Hematopoietic multipotent progenitor cell (in vitro differentiated cells): ENCODE measurements around the gene CYTIP. TPM values are rescaled to one million over a fixed set of nuclear protein-coding genes. Genes with fewer than 3 reads are reported as not detected.
"Not testable (repeated sequence)": the region's sequence is repeated elsewhere in the genome, so short reads cannot be mapped to it uniquely, and the experiment has no call there.

ENCODE experiments used
- DNase-seq, 3 donors: peaks; one replicate each; pipeline ENCODE4 v3.0.0-alpha.2; 2011 to 2015; ENCODE audit warnings: low read depth in 2 of 3, low spot score in 2 of 3
- total RNA-seq: library from RNA; depleted of rRNA; stranded (reverse); fragments of >200 nt; gene quantifications from one replicate; pipeline ENCODE4 v1.2.3, GENCODE V29; 2012

Gene CYTIP
- total RNA-seq, 1 donor: 45.5 TPM

DNA sequence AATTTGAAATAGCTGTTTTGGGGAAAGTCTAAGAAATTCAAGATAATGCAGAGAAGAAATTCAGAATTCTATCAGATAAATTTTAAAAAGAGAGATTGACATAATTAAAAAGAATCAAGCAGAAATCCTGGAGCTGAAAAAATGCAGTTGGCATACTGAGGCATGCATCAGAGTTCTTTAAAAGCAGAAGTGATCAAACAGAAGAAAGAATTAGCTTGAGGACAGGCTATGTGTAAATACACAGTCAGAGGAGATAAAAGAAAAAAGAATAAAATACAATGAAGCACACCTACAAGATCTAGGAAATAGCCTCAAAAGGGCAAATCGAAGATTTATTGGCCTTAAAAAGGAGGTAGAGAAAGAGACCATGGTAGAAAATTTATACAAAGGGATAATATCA, 57.1 kb downstream of the CYTIP start:
- no peak for DNase-seq

DNA sequence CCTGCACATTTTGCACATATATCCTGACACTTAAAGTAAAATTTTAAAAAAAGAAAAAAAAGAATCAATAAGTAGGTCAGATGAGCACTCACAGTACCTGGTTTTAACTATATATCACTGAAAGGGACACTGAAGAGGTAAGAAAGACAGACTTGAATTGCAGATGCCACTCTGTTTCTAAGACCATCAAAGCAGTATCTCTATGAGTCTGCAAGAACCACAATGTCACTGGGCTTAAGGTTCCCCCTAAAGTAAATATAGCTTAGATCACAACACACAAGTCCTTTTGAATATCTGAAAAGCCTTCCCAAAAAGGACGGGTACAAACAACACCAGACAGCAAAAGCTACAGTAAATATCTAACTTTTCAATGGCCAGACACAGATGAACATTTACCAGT, 57.6 kb downstream of the CYTIP start:
- DNase-seq: no peak

GRCh38 chr2:157377861-157378260, 66.0 kb downstream of the CYTIP start:
- no peak for DNase-seq

- DNase-seq: no peak
These were observed 67.8 kb downstream of the CYTIP start for GRCh38 chr2:157376041-157376440.

- DNase-seq: no peak
These were observed 68.5 kb downstream of the CYTIP start for GRCh38 chr2:157375384-157375783.

DNA sequence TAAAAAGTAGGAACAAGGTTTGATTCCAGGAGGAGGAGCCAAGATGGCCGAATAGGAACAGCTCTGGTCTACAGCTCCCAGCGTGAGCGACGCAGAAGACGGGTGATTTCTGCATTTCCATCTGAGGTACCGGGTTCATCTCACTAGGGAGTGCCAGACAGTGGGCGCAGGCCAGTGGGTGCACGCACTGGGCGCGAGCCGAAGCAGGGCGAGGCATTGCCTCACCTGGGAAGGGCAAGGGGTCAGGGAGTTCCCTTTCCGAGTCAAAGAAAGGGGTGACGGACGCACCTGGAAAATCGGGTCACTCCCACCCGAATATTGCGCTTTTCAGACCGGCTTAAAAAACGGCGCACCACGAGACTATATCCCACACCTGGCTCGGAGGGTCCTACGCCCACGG, 75.4 kb downstream of the CYTIP start:
- not testable (repeated sequence) for DNase-seq

GRCh38 chr2:157367704-157368103, 76.2 kb downstream of the CYTIP start:
- no peak for DNase-seq

Other genes with a start within 250 kb of the CYTIP start
- 0.27 TPM for gene GALNT5, start 186.4 kb downstream of the CYTIP start, total RNA-seq
- 0.27 TPM for gene ERMN, start 118.3 kb downstream of the CYTIP start, total RNA-seq
- 0.27 TPM for gene ACVR1C, start 184.8 kb upstream of the CYTIP start, total RNA-seq